HUES64 (cell line): ENCODE measurements around the gene MRPL28. TPM values are rescaled to one million over a fixed set of nuclear protein-coding genes. Genes with fewer than 3 reads are reported as not detected.
"Not testable (repeated sequence)": the region's sequence is repeated elsewhere in the genome, so short reads cannot be mapped to it uniquely, and the experiment has no call there.

Source experiments
- H3K27ac ChIP-seq: 2 replicates; pipeline ENCODE4 v1.7.0; 2013; ENCODE audit warnings: low read depth, low read length, inconsistent platforms
- H3K27me3 ChIP-seq: 2 replicates; pipeline ENCODE4 v1.6.1; 2013; ENCODE audit warnings: mild to moderate bottlenecking, low read length; ENCODE audit not compliant: insufficient read depth
- H3K36me3 ChIP-seq: 2 replicates; pipeline ENCODE4 v1.6.1; 2013; ENCODE audit warnings: mild to moderate bottlenecking, low read length; ENCODE audit not compliant: insufficient read depth
- H3K4me1 ChIP-seq: 2 replicates; pipeline ENCODE4 v1.6.1; 2013; ENCODE audit warnings: mild to moderate bottlenecking, low read length, moderate library complexity; ENCODE audit not compliant: insufficient read depth
- H3K4me3 ChIP-seq: 2 replicates; pipeline ENCODE4 v1.5.1; 2013; ENCODE audit warnings: mild to moderate bottlenecking, low read length, moderate library complexity
- H3K9ac ChIP-seq: 2 replicates; pipeline ENCODE4 v1.6.1; 2013; ENCODE audit warnings: mild to moderate bottlenecking, low read depth, low read length
- H3K9me3 ChIP-seq: 2 replicates; pipeline ENCODE4 v1.6.1; 2013; ENCODE audit warnings: low read depth, low read length; ENCODE audit not compliant: insufficient read depth
- WGBS: fragments of 150-250, 120-280 bp; methylation state at CpG from one replicate; pipeline ENCODE4 v1.1.7; 2013; ENCODE audit warnings: missing lambda C conversion rate; 5-methylcytosine and 5-hydroxymethylcytosine counted together
- polyA plus RNA-seq, 2 experiments: library from polyadenylated mRNA; stranded (reverse); fragments of 50-300 nt; gene quantifications; one replicate each; pipeline ENCODE4 v1.2.3, GENCODE V29; 2013

MRPL28 gene
- 82.0 TPM for polyA plus RNA-seq (2013, experiment 1 of 2)
- 77.9 TPM for polyA plus RNA-seq (2013, experiment 2 of 2)

DNA sequence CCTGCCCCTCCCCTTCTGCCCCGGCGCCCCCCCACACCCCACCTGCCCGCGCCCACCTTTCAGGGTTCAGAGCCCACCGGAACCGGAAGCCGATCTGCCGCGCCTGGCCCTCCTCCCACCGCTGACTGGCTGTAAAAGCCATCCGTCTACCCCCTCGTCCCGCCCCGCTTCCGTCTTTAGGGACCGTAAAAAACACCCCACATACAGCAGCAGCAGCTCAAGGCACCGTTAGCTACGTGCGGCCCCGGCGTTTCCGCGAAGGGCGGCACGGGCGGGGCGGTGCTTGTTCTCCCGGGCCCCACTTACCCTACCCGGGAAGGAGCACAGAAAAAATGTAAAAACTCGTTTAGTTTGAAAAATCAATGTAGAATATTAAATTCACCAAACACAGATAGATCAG lies at the start of gene MRPL28:
Gene MRPL28, minus strand, starts transcription at position 96 of the 400 bp plus-strand sequence. CDS start 320 bp downstream, outside the sequence.
- H3K4me3 ChIP-seq = peak within 1 kb of the TSS; percentile 59
- H3K27ac ChIP-seq = peak within 1 kb of the TSS; percentile 68; the same call in 1 of the 2 replicates
- no peaks in the 10 kb centered on the region for H3K9me3 ChIP-seq
- peaks cover 65% of the 10 kb centered on the region for H3K36me3 ChIP-seq
- H3K27me3 ChIP-seq = no peaks in the 10 kb centered on the region
- H3K4me1 ChIP-seq = peaks cover 6% of the 10 kb centered on the region
- WGBS = 1% methylated on average over 28 of the region's 30 CpGs
- peak within 1 kb of the TSS; percentile 60 for H3K9ac ChIP-seq

- WGBS = 94% methylated on average over 3 of the region's 3 CpGs
- H3K4me1 ChIP-seq, H3K27ac ChIP-seq, H3K36me3 ChIP-seq, H3K4me3 ChIP-seq, H3K9ac ChIP-seq, H3K27me3 ChIP-seq, H3K9me3 ChIP-seq: not testable (repeated sequence)
Observed at GRCh38 chr16:415170-415498, 44.8 kb upstream of the MRPL28 start.

GRCh38 chr16:414395-415169 lies 44.2 kb upstream of the MRPL28 start:
- no peak overlapping the region for H3K4me3 ChIP-seq
- H3K4me1 ChIP-seq = no peaks in the 10 kb centered on the region
- no peak overlapping the region; the same call in 1 of the 2 replicates for H3K9ac ChIP-seq
- peaks cover 11% of the 10 kb centered on the region for H3K36me3 ChIP-seq
- no peak overlapping the region for H3K27ac ChIP-seq
- H3K27me3 ChIP-seq = no peaks in the 10 kb centered on the region
- WGBS = 94% methylated on average over 21 of the region's 21 CpGs
- no peaks in the 10 kb centered on the region for H3K9me3 ChIP-seq

GRCh38 chr16:411576-412265 lies 41.4 kb upstream of the MRPL28 start:
- Histone ChIP-seq H3K9ac (no peak overlapping the region), H3K36me3 (peaks cover 13% of the 10 kb centered on the region), H3K4me3 (no peak overlapping the region), H3K9me3 (no peaks in the 10 kb centered on the region), H3K27ac (no peak overlapping the region), H3K4me1 (no peaks in the 10 kb centered on the region), H3K27me3 (no peaks in the 10 kb centered on the region)
- WGBS = 94% methylated on average over 26 of the region's 26 CpGs

DNA sequence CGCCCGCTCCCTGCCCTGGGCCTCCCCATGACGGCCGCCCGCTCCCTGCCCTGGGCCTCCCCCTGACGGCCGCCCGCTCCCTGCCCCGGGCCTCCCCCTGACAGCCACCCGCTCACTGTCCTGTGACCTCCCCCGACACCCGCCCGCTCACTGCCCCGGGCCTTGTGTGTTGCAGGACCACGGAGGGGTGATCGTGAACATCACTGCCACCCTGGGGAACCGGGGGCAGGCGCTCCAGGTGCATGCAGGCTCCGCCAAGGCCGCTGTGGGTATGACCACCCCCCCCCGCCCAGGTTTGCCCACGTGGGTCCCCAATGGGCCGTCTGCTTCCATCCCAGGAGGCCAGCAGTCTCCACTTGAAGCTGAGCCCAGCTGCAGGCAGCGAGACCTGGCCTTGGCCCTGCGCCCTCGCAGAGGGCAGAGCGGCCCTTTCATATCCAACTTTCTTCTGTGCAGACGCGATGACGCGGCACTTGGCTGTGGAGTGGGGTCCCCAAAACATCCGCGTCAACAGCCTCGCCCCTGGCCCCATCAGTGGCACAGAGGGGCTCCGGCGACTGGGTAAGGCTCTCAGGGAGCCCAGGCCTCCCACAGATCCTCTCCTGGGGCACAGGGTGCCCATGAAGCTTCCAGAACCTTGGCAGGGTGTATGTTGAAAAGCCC lies 40.3 kb upstream of the MRPL28 start:
- Histone ChIP-seq H3K4me1 (no peaks in the 10 kb centered on the region), H3K36me3 (peaks cover 13% of the 10 kb centered on the region), H3K9ac (no peak overlapping the region), H3K4me3 (no peak overlapping the region), H3K27me3 (no peaks in the 10 kb centered on the region), H3K9me3 (no peaks in the 10 kb centered on the region), H3K27ac (no peak overlapping the region)
- 94% methylated on average over 36 of the region's 36 CpGs for WGBS

GRCh38 chr16:407253-407652 lies 36.9 kb upstream of the MRPL28 start:
- Histone ChIP-seq H3K4me1 (no peaks in the 10 kb centered on the region), H3K27ac (no peak overlapping the region), H3K9ac (0 out of 2 replicates have a peak overlapping the region, but pooled peaks have one; percentile 26), H3K9me3 (no peaks in the 10 kb centered on the region), H3K27me3 (no peaks in the 10 kb centered on the region), H3K4me3 (no peak overlapping the region), H3K36me3 (peaks cover 13% of the 10 kb centered on the region)
- 89% methylated on average over 16 of the region's 16 CpGs for WGBS

- Histone ChIP-seq H3K9me3 (no peaks in the 10 kb centered on the region), H3K27ac (no peak overlapping the region), H3K9ac (no peak overlapping the region), H3K4me3 (no peak overlapping the region), H3K36me3 (peaks cover 6% of the 10 kb centered on the region), H3K27me3 (no peaks in the 10 kb centered on the region), H3K4me1 (no peaks in the 10 kb centered on the region)
- WGBS = 94% methylated on average over 27 of the region's 27 CpGs
Observed at GRCh38 chr16:405548-406506, 35.5 kb upstream of the MRPL28 start.

- 90% methylated on average over 12 of the region's 12 CpGs for WGBS
- Histone ChIP-seq H3K4me1 (peaks cover 6% of the 10 kb centered on the region; the same call in 1 of the 2 replicates), H3K27me3 (no peaks in the 10 kb centered on the region), H3K4me3 (no peak overlapping the region), H3K9ac (no peak overlapping the region), H3K9me3 (no peaks in the 10 kb centered on the region), H3K36me3 (peaks cover 10% of the 10 kb centered on the region), H3K27ac (no peak overlapping the region)
Observed at GRCh38 chr16:404971-405486, 34.7 kb upstream of the MRPL28 start.

DNA sequence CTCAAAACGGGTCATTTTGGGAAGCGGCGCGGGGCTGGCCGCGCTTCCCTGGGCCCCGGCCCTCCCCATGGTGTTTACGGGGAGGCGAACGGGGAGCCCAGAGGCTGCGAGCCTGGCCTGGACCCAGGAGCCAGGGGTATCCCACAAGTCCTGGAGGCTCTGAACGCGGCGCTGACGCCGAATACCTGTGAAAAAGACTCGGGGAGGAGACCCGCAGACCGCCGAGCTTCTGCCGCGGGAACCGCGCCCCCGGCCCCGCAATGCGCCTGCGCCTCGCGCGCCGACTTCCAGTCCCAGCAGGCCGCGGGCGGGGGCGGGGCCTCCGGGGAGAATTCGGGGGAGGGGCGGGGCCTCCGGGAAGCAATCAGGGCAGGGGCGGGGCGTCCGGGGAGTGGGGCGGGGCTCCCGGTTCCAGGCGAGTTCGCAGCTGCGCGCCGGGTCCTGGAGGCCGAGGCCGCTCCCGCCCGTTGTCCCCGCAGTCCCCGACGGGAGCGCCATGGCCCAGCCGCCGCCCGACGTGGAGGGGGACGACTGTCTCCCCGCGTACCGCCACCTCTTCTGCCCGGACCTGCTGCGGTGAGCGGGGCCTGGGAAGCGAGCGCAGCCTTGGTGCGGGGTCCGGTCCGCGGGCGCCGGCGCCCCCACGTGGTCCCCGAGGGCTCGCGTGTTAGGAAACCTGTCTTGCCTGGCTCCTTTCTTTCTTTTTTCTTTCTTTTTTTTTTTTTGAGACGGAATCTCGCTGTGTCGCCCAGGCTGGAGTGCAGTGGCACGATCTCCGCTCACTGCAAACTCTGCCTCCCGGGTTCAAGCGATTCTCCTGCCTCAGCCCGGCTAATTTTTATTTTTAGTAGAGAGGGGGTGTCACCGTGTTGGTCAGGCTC lies 31.4 kb upstream of the MRPL28 start, which contains the start of gene DECR2:
Gene DECR2, plus strand, starts transcription at position 418 of the 881 bp plus-strand sequence. Its CDS starts 79 bp downstream, at position 497.
- 1% methylated on average over 91 of the region's 91 CpGs for WGBS
- Histone ChIP-seq H3K36me3 (peaks cover 22% of the 10 kb centered on the region), H3K4me3 (peak within 1 kb of the TSS; percentile 92), H3K9ac (peak within 1 kb of the TSS; percentile 92), H3K27me3 (no peaks in the 10 kb centered on the region), H3K4me1 (peaks cover 8% of the 10 kb centered on the region), H3K9me3 (no peaks in the 10 kb centered on the region), H3K27ac (peak within 1 kb of the TSS; percentile 93)
